Neutrophil (primary cell): ENCODE results near the gene ANKRD44.

Source experiments
- H3K27ac ChIP-seq: fragments of 200-600 bp; sonication (generic); 2 replicates; pipeline ENCODE4 v1.5.1; 2016; ENCODE audit warnings: mild to moderate bottlenecking, moderate library complexity
- H3K27me3 ChIP-seq: fragments of 200-600 bp; sonication (generic); 2 replicates; pipeline ENCODE4 v1.6.0; 2016; ENCODE audit warnings: mild to moderate bottlenecking
- H3K36me3 ChIP-seq: fragments of 200-600 bp; sonication (generic); 2 replicates; pipeline ENCODE4 v1.5.1; 2017
- H3K4me1 ChIP-seq, 2 experiments: fragments of 200-600 bp in 1 of 2; sonication (generic) in 1 of 2; 1 replicate in 1 of 2; 2 replicates in 1 of 2; pipeline versions ENCODE4 v1.5.1 to v1.6.1; 2013 to 2016; ENCODE audit warnings: low read depth in 1 of 2, low read length in 1 of 2, mild to moderate bottlenecking in 1 of 2, moderate library complexity in 1 of 2; ENCODE audit not compliant: control insufficient read depth in 1 of 2, insufficient read depth in 1 of 2
- H3K4me3 ChIP-seq, 2 experiments: fragments of 200-600 bp in 1 of 2; sonication (generic) in 1 of 2; 1 replicate in 1 of 2; 2 replicates in 1 of 2; pipeline ENCODE4 v1.5.1; 2013 to 2016; ENCODE audit warnings: low read depth in 1 of 2, low read length in 1 of 2, mild to moderate bottlenecking in 1 of 2, moderate library complexity in 1 of 2
- H3K9me3 ChIP-seq: fragments of 200-600 bp; sonication (generic); 2 replicates; pipeline ENCODE4 v1.5.1; 2016
- TF ChIP-seq, protein P1 (sequence below): fragments of 200-600 bp; sonication (generic); IDR thresholded peaks from 2 replicates; pipeline ENCODE4 v1.5.1; 2016; ENCODE audit warnings: antibody characterized with exemption

ANKRD44 gene

DNA sequence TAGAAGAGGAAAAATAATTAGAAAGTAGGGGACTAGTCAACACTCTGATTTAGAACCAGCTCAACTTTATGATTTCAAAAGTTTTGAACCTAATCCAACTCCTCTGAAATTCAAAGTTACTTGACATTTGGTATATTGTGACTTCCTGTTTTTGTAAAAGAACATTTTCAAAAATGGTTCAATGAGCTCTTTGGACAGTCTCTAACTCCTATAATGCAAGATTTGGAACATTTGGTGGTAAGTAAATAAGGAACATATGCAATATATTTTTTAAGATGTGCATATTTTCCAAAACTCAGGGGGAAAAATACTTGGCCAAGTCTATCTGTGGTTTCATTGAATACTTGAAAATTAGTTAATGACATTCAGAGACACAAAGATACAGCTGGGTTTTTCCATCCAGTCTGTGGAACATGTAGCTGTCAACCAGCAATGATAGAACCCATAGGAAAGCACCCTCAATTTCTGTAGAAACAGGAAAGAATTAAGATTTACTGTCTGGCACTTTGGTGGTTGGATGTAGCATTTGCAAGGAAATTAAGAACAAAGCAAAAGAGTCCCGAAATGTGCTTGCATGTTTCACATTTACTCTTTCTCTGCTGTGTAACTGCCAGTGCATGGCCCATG is 17.0 kb upstream of the ANKRD44 start:
- Histone ChIP-seq H3K36me3 (no peaks in the 10 kb centered on the region), H3K4me1 (no peaks in the 10 kb centered on the region), H3K27ac (no peak overlapping the region), H3K9me3 (no peaks in the 10 kb centered on the region), H3K27me3 (peaks cover 9% of the 10 kb centered on the region), H3K4me3 (no peak overlapping the region)
- TF ChIP-seq, protein P1, sequence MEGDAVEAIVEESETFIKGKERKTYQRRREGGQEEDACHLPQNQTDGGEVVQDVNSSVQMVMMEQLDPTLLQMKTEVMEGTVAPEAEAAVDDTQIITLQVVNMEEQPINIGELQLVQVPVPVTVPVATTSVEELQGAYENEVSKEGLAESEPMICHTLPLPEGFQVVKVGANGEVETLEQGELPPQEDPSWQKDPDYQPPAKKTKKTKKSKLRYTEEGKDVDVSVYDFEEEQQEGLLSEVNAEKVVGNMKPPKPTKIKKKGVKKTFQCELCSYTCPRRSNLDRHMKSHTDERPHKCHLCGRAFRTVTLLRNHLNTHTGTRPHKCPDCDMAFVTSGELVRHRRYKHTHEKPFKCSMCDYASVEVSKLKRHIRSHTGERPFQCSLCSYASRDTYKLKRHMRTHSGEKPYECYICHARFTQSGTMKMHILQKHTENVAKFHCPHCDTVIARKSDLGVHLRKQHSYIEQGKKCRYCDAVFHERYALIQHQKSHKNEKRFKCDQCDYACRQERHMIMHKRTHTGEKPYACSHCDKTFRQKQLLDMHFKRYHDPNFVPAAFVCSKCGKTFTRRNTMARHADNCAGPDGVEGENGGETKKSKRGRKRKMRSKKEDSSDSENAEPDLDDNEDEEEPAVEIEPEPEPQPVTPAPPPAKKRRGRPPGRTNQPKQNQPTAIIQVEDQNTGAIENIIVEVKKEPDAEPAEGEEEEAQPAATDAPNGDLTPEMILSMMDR: no peak

DNA sequence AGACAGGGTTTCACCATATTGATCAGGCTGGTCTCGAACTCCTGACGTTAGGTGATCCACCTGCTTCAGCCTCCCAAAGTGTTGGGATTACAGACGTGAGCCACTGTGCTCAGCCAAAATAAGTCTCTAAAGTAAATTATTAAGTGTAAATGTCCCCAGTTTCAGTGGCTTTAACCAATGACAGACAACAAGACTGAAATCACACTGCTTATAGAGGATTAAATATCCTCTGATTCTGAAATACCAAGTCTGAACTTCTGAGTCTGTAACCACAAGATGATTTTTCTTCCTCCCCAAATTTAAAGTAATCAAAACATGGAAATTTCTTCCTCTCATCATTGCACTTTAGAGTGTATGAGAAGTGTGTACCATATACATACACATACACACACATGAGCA is 16.5 kb upstream of the ANKRD44 start:
- peaks cover 9% of the 10 kb centered on the region for H3K27me3 ChIP-seq
- TF ChIP-seq, protein P1: no peak
- no peak overlapping the region for H3K4me3 ChIP-seq
- no peaks in the 10 kb centered on the region for H3K36me3 ChIP-seq
- H3K9me3 ChIP-seq: no peaks in the 10 kb centered on the region
- no peak overlapping the region for H3K27ac ChIP-seq
- no peaks in the 10 kb centered on the region for H3K4me1 ChIP-seq

DNA sequence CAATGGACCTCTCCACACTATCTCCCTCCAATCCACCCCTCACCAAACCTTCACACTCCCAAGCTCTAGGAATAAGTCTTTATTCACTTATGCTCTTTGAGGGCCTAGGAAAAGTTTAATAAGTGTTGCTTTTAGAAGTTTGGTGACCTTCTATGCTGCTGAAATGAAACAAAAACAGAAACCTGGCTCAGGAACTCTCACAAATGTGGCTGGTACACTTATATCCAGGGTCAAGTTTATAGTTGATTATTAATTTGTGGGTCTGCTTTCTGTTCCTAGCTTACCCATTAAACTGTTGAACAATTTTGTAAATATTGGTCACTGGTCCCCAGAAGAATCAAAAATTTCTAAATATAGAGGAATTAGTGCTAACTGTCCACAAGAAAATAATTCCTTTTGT is 14.2 kb upstream of the ANKRD44 start:
- TF ChIP-seq, protein P1: no peak
- peaks cover 9% of the 10 kb centered on the region for H3K27me3 ChIP-seq
- H3K9me3 ChIP-seq: no peaks in the 10 kb centered on the region
- no peak overlapping the region for H3K27ac ChIP-seq
- H3K4me3 ChIP-seq: no peak overlapping the region
- no peaks in the 10 kb centered on the region for H3K4me1 ChIP-seq
- no peaks in the 10 kb centered on the region for H3K36me3 ChIP-seq

DNA sequence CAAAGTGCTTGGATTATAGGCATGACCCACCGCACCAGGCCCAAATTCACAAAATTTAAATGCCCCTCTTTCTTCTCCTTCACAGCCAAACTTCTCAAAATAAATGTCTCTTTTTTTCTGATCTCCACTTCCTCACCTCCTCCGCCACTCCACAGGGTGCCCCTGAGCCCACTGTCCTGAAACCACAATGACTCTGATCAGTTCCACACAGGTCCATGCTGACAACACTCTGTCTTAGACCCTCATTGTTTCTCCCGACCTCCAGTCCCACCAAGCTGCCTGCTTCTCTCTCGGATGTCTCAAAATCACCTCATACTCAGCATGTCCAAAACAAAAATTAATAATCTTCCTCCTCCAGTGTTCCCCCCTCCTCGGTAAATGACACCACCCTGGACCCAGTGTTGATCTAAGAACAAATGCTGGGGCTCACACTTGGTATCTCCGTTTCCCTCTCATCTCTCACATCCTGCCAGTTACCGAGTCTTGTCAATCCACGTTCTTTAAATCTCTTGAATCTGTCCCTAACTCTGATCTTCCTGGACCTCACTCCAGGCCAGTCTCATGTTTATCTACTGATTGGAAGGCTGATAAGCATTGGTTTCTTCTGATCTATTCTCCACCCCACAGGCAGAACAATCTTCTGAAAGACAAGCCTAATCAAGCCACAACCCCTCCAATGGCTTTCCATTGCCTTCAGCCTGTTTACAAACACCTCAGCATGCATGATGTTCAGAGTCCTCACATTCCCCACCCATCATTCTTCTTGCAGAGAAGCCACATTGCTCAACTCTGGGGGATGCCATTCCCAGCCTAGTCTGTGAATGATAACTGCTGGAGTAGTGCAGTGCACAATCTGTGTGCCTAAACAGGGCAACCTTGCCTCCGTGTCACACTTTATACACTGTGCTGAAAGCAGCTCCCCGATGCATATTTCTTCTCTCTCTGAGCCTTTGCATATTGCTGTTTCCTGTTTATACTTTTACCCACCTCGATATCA is 12.4 kb upstream of the ANKRD44 start:
- Histone ChIP-seq H3K9me3 (no peaks in the 10 kb centered on the region), H3K36me3 (no peaks in the 10 kb centered on the region), H3K4me1 (no peaks in the 10 kb centered on the region), H3K27ac (no peak overlapping the region), H3K27me3 (peaks cover 9% of the 10 kb centered on the region), H3K4me3 (no peak overlapping the region)
- TF ChIP-seq, protein P1: no peak

DNA sequence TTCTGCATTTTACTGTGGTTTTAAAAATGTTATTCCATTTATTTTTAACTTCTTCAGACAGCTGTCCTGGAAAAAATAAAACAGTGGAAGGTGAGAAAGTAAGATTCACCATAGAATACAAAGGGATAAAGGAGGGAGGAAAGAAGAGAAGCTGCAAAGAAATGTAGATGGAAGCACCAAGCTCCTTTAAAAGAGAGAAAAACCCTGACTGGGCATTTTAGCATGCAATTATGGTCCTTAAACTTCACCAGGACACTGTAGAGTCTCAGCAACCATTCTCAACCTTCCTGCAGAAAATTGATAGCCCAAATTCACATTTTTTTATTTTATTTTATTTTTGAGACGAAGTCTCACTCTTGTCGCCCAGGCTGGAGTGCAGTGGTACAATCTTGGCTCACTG is 11.6 kb upstream of the ANKRD44 start:
- Histone ChIP-seq H3K27ac (no peak overlapping the region), H3K27me3 (peaks cover 9% of the 10 kb centered on the region), H3K36me3 (no peaks in the 10 kb centered on the region), H3K9me3 (no peaks in the 10 kb centered on the region), H3K4me3 (no peak overlapping the region), H3K4me1 (no peaks in the 10 kb centered on the region)
- TF ChIP-seq, protein P1: no peak
